ENCODE data around the gene ARMH1.

ARMH1 gene

GRCh38 chr1:44631333-44631646 lies 43.2 kb upstream of the ARMH1 start (continued):
- no peak for TF ChIP-seq ZNF398 (tag by site-specific recombination; IDR thresholded peaks at IDR 0.05)
- 0 out of 2 replicates have a peak, but pooled peaks have one; percentile 55 for TF ChIP-seq ZNF76 (tag by site-specific recombination; IDR thresholded peaks at IDR 0.05; ENCODE audit: borderline replicate concordance, low read depth)
- no peak for TF ChIP-seq ZNF211 (tag by site-specific recombination; IDR thresholded peaks at IDR 0.05; ENCODE audit: low read depth)
- TF ChIP-seq ZSCAN18 (tag by site-specific recombination; IDR thresholded peaks at IDR 0.05): no peak
- no peak for TF ChIP-seq ZNF169 (tag by site-specific recombination; IDR thresholded peaks at IDR 0.05)
- no peak for TF ChIP-seq TRIM28 (IDR thresholded peaks at IDR 0.05; ENCODE audit: borderline replicate concordance, low read length)
- no peak for TF ChIP-seq ZNF184 (tag by site-specific recombination; IDR thresholded peaks at IDR 0.05)
- no peak for TF ChIP-seq ZNF544 (tag by site-specific recombination; IDR thresholded peaks at IDR 0.05)
- TF ChIP-seq ZBTB11 (tag by site-specific recombination; conservative IDR thresholded peaks at IDR 0.05; ENCODE audit: low read depth): no peak
- TF ChIP-seq PATZ1 (tag by site-specific recombination; IDR thresholded peaks at IDR 0.05): no peak
- TF ChIP-seq ZBTB7A (tag by site-specific recombination; IDR thresholded peaks at IDR 0.05; ENCODE audit: low read depth): no peak
- peak; percentile 33; the same call in 1 of the 2 replicates for TF ChIP-seq ZNF449 (tag by site-specific recombination; IDR thresholded peaks at IDR 0.05)
- no peak for TF ChIP-seq ZBTB21 (tag by site-specific recombination; IDR thresholded peaks at IDR 0.05)
- no peak for TF ChIP-seq ATF2 (tag by site-specific recombination; IDR thresholded peaks at IDR 0.05; ENCODE audit: low read depth)
- TF ChIP-seq SCRT1 (tag by site-specific recombination; IDR thresholded peaks at IDR 0.05; ENCODE audit: borderline replicate concordance): no peak
- no peak for TF ChIP-seq KLF9 (tag by site-specific recombination; IDR thresholded peaks at IDR 0.05; ENCODE audit: low read depth)
- no peak for TF ChIP-seq ZBTB8A (tag by site-specific recombination; IDR thresholded peaks at IDR 0.05)
- no peak for TF ChIP-seq ZSCAN23 (tag by site-specific recombination; IDR thresholded peaks at IDR 0.05)
- 0 out of 2 replicates have a peak, but pooled peaks have one; percentile 44 for TF ChIP-seq ZBTB17 (tag by site-specific recombination; IDR thresholded peaks at IDR 0.05)
- no peak for TF ChIP-seq ZNF302 (tag by site-specific recombination; IDR thresholded peaks at IDR 0.05; ENCODE audit: low read depth)
- TF ChIP-seq ZNF529 (tag by site-specific recombination; IDR thresholded peaks at IDR 0.05; ENCODE audit: insufficient replicate concordance): no peak
- no peak for TF ChIP-seq OSR2 (tag by site-specific recombination; IDR thresholded peaks at IDR 0.05)
- no peak for TF ChIP-seq ZNF280C (tag by site-specific recombination; IDR thresholded peaks at IDR 0.05)
- no peak; the same call in 1 of the 2 replicates for TF ChIP-seq ZNF501 (tag by site-specific recombination; IDR thresholded peaks at IDR 0.05)
- no peak for TF ChIP-seq ZNF133 (tag by site-specific recombination; IDR thresholded peaks at IDR 0.05)
- 0 out of 2 replicates have a peak, but pooled peaks have one; percentile 57 for TF ChIP-seq ZNF2 (tag by site-specific recombination; IDR thresholded peaks at IDR 0.05)
- no peak for TF ChIP-seq YY1 (tag by site-specific recombination; IDR thresholded peaks at IDR 0.05)

All from HEK293 (cell line).